Activated CD8-positive, alpha-beta T cell treated with anti-CD3 and anti-CD28 coated beads for 36 hours (primary cell): ENCODE results near the gene PIP4K2B. TPM values are rescaled to one million over a fixed set of nuclear protein-coding genes. Genes with fewer than 3 reads are reported as not detected.
"Not testable (repeated sequence)": the region's sequence is repeated elsewhere in the genome, so short reads cannot be mapped to it uniquely, and the experiment has no call there.

Experiments
- ATAC-seq: fragments of 200-7000 bp; cut with Tn5 transposase; one replicate; pipeline ENCODE4 v1.10.0; 2021; ENCODE audit warnings: mild to moderate bottlenecking, moderate library complexity
- CTCF ChIA-PET: fragments of 350-600 bp; sonication (Branson Sonifier 250); formaldehyde crosslinking; loops from one replicate; lab custom pipeline; 2021; ENCODE audit warnings: antibody characterized with exemption; lab: Charles Lee
- POLR2A ChIA-PET: fragments of 350-600 bp; sonication (Branson Sonifier 250); formaldehyde crosslinking; loops from one replicate; lab custom pipeline; 2021; ENCODE audit warnings: antibody characterized with exemption; lab: Charles Lee
- DNase-seq: peaks from one replicate; pipeline ENCODE4 v3.0.0-alpha.2; 2020
- H3K27ac Mint-ChIP-seq: one replicate; pipeline ENCODE4 v1.8.0; 2021; ENCODE audit warnings: mild to moderate bottlenecking, mixed read lengths
- H3K27me3 Mint-ChIP-seq: one replicate; pipeline ENCODE4 v1.8.0; 2021; ENCODE audit warnings: mixed read lengths
- H3K36me3 Mint-ChIP-seq: one replicate; pipeline ENCODE4 v1.8.0; 2021; ENCODE audit warnings: low read depth, mixed read lengths
- H3K4me1 Mint-ChIP-seq: one replicate; pipeline ENCODE4 v1.8.0; 2021; ENCODE audit warnings: low read depth, mixed read lengths
- H3K4me3 Mint-ChIP-seq: one replicate; pipeline ENCODE4 v1.8.0; 2021; ENCODE audit warnings: mild to moderate bottlenecking, moderate library complexity, mixed read lengths
- H3K9me3 Mint-ChIP-seq: one replicate; pipeline ENCODE4 v1.8.0; 2021; ENCODE audit warnings: mixed read lengths
- CTCF ChIP-seq: fragments of 200-600 bp; IDR thresholded peaks from one replicate; pipeline ENCODE4 v1.8.0; 2022; ENCODE audit warnings: antibody characterized with exemption, mild to moderate bottlenecking
- intact Hi-C: fragments of 100-400 bp; cut with micrococcal nuclease; formaldehyde crosslinking; loops from one replicate; pipeline ENCODE4 v1.10.0; 2022
- total RNA-seq, 2 experiments: library from RNA; stranded (reverse); gene quantifications; one replicate each; pipeline ENCODE4 v1.2.3, GENCODE V29; 2021

PIP4K2B gene
- total RNA-seq, 2 experiments from 2014 or later: 30.9 to 33.2 TPM

GRCh38 chr17:38794221-38794620 is 5.1 kb downstream of the PIP4K2B start:
- H3K4me1 Mint-ChIP-seq: peaks cover 40% of the 10 kb centered on the region

GRCh38 chr17:38791162-38791561 is 8.2 kb downstream of the PIP4K2B start:
- Mint-ChIP-seq H3K9me3 (no peaks in the 10 kb centered on the region), H3K36me3 (peaks cover 19% of the 10 kb centered on the region), H3K4me3 (no peak overlapping the region), H3K27ac (no peak overlapping the region), H3K4me1 (peaks cover 17% of the 10 kb centered on the region), H3K27me3 (no peaks in the 10 kb centered on the region)
- intact Hi-C loops: no loop called here
- POLR2A ChIA-PET: interaction anchor here (1.1 kb wide), 1 partner anchor 118 kb away, joined by 3 read pairs; no protein-coding TSS in a partner anchor
- ATAC-seq: no peak
- no peak for TF ChIP-seq CTCF
- no peak for DNase-seq
- CTCF ChIA-PET: interaction anchor here (1.0 kb wide), 1 partner anchor 8 kb away, joined by 3 read pairs; no protein-coding TSS in a partner anchor

More at GRCh38 chr17:38794221-38794620, 5.1 kb downstream of the PIP4K2B start:
- CTCF ChIA-PET: interaction anchor here (1.4 kb wide), 1 partner anchor 11 kb away, joined by 3 read pairs; no protein-coding TSS in a partner anchor
- ATAC-seq: no peak
- intact Hi-C loops: no loop called here
- H3K27ac Mint-ChIP-seq: no peak overlapping the region
- H3K36me3 Mint-ChIP-seq: peaks cover 25% of the 10 kb centered on the region
- POLR2A ChIA-PET: no interaction called here
- no peak for DNase-seq
- no peak overlapping the region for H3K4me3 Mint-ChIP-seq
- TF ChIP-seq CTCF: no peak
- H3K9me3 Mint-ChIP-seq: no peaks in the 10 kb centered on the region
- no peaks in the 10 kb centered on the region for H3K27me3 Mint-ChIP-seq

GRCh38 chr17:38790148-38790707 is 9.1 kb downstream of the PIP4K2B start:
- intact Hi-C loops, H3K9me3 Mint-ChIP-seq, CTCF ChIA-PET, H3K4me3 Mint-ChIP-seq, H3K27me3 Mint-ChIP-seq, H3K27ac Mint-ChIP-seq, ATAC-seq, DNase-seq: not testable (repeated sequence)
- H3K36me3 Mint-ChIP-seq: peaks cover 20% of the 10 kb centered on the region
- peaks cover 17% of the 10 kb centered on the region for H3K4me1 Mint-ChIP-seq
- POLR2A ChIA-PET: interaction anchor here (1.1 kb wide), 1 partner anchor 117 kb away, joined by 3 read pairs; no protein-coding TSS in a partner anchor

DNA sequence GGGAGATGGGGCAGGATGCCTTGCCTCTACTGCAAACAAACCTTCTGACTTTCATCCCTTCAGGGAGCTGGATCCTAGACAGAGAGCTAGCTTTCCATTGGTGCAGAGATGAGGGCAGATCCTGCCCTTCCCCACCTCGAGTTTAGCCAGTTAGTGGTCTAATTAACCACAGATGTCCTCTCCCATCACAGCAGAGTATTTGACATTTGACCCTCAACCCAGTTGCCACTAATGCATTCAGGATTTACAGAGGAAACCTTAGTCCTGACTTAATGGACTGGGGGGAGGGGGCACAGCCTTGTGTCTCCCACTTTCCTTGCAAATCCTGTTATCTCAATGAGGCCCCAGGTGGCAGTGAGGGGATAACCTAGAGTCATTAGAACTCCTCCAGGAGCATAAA is 10.2 kb downstream of the PIP4K2B start:
- Mint-ChIP-seq H3K4me3 (no peak overlapping the region), H3K27ac (no peak overlapping the region), H3K4me1 (peaks cover 11% of the 10 kb centered on the region), H3K9me3 (no peaks in the 10 kb centered on the region), H3K27me3 (no peaks in the 10 kb centered on the region), H3K36me3 (peaks cover 22% of the 10 kb centered on the region)
- ATAC-seq (no peak), DNase-seq (no peak)
- ChIA-PET CTCF (no interaction called here), POLR2A (interaction anchor here (1.8 kb wide), 1 partner anchor 9 kb away, joined by 5 read pairs; no protein-coding TSS in a partner anchor)
- intact Hi-C loops: no loop called here
- TF ChIP-seq CTCF: no peak

DNA sequence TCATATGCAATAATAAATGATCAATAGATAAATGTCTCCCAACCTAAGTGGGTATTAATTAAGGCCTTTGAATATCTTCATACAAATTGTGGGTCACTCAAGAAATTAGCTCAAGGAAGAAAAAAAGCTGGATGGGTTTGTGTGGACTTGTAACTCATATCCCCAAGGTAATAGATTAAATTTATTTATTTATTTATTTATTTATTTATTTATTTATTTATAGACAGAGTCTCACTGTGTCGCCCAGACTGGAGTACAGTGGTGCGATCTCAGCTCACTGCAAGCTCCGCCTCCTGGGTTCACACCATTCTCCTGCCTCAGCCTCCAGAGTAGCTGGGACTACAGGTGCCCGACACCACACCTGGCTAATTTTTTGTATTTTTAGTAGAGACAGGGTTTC is 11.4 kb downstream of the PIP4K2B start:
- ATAC-seq, H3K27ac Mint-ChIP-seq, DNase-seq, H3K4me3 Mint-ChIP-seq, H3K27me3 Mint-ChIP-seq, intact Hi-C loops, H3K4me1 Mint-ChIP-seq, H3K9me3 Mint-ChIP-seq: not testable (repeated sequence)
- ChIA-PET POLR2A (interaction anchor here (1.0 to 1.8 kb wide), 2 partner anchors 8 to 100 kb away, joined by 3 to 5 read pairs; no protein-coding TSS in a partner anchor), CTCF (interaction anchor here (1.1 to 1.2 kb wide), 2 partner anchors 10 to 121 kb away, joined by 3 read pairs; no protein-coding TSS in a partner anchor)
- peaks cover 20% of the 10 kb centered on the region for H3K36me3 Mint-ChIP-seq

GRCh38 chr17:38786372-38786771 is 13.0 kb downstream of the PIP4K2B start:
- H3K27me3 Mint-ChIP-seq: no peaks in the 10 kb centered on the region
- POLR2A ChIA-PET: interaction anchor here (1.2 kb wide), 1 partner anchor 12 kb away, joined by 7 read pairs; the partner anchor contains the start of gene PIP4K2B
- CTCF ChIA-PET: interaction anchor here (0.6 kb wide), 1 partner anchor 177 kb away, joined by 3 read pairs; no protein-coding TSS in a partner anchor
- DNase-seq (no peak), ATAC-seq (no peak)
- H3K9me3 Mint-ChIP-seq: no peaks in the 10 kb centered on the region
- H3K4me1 Mint-ChIP-seq: peaks cover 2% of the 10 kb centered on the region
- no peak for TF ChIP-seq CTCF
- intact Hi-C loops: no loop called here
- H3K4me3 Mint-ChIP-seq: no peak overlapping the region
- H3K27ac Mint-ChIP-seq: no peak overlapping the region
- H3K36me3 Mint-ChIP-seq: peaks cover 13% of the 10 kb centered on the region
